GM19397 (cell line): Measurements from ENCODE around the gene CUL4B.
"Not testable (repeated sequence)": the region's sequence is repeated elsewhere in the genome, so short reads cannot be mapped to it uniquely, and the experiment has no call there.

Source experiments
- ATAC-seq: cut with Tn5 transposase; IDR thresholded peaks from one replicate; pipeline ENCODE4 v1.9.1; 2021; ENCODE audit warnings: mild to moderate bottlenecking, moderate library complexity; ENCODE audit not compliant: unreplicated experiment

The CUL4B gene

DNA sequence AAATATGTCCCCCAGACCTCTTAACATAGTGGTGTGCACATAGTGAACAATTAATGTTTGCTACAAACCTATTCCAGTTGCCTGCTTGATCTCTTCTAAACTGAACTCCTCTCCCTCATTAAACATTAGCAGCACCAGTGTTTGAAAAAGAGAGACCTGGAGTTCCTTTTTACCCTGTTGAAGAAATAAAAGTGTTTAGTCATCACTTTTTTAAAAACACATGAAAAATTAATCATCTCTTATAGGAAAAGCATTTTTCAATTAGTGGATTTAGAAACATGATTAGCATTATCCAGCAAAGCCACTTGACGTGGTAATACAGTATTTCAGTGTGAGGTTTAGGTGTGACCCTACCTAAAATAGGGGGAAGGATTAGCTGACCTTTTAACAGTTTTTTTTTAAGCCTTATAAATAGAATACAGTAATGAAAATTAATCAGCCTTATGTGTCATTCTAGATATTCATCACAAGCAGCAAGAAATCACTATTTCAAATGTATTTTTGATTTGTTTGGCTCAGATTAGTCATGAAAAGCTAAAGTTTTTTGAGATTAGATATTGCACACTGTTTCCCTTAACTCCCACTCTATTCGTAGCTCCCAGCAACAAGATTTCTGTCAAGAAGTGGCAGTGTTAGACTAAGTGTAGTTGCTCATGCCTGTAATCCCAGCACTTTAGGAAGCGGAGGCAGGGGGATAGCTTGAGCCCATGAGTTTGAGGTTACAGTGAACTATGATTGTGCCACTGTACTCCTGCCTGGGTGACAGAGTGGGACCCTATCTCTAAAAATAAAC lies 26.2 kb downstream of the CUL4B start:
- ATAC-seq = no peak

DNA sequence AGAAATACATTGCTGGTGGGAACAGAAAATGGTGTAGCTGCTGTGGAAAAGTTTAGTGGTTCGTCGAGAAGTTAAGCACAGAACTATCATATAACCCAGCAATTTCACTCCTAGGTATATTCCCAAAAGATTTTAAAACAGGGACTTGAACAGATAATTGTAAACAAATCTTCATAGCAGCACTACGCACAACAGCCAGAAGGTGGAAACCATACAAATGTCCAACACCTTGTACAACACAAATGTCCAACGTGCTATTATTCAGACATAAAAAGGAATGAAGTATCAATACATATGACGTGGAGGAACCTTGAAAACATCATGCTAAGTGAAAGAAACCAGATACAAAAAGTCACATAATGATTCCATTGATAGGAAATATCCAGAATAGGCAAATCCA lies 37.9 kb downstream of the CUL4B start:
- ATAC-seq = no peak

DNA sequence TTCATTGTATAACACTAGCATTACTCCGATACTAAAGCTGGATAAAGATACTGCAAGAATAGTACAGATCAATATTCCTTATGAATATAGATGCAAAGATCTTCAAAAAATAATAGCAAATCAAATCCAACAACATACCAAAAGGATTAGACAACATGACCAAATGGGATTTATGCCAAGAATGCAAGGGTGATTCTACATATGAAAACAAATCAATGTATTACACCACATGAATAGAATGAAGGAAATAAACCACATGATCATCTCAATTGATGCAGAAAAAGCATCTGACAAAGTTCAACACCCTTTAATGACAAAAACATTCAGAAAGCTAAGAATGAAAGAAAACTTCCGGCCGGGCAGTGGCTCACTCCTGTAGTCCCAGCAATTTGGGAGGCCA lies 42.8 kb downstream of the CUL4B start:
- no peak for ATAC-seq

DNA sequence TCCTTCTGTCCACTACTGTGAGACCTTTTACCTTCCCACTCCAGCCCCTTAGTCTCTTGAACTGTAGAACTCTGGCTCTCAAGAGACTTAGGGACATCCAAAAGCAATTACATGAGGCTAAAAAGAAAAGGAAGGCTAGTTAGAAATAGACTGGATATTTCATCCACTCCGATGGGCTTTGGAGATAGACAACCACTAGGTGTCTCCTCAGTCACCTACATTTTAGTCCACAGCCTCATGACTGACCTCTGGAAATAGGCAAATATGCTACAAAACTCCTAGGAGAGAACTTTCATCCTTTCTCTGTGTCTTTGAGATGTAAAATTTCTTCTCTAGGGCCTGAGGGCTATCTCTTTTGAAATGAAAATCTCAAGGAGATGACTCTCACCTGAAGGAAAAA lies 46.5 kb downstream of the CUL4B start:
- ATAC-seq = no peak

DNA sequence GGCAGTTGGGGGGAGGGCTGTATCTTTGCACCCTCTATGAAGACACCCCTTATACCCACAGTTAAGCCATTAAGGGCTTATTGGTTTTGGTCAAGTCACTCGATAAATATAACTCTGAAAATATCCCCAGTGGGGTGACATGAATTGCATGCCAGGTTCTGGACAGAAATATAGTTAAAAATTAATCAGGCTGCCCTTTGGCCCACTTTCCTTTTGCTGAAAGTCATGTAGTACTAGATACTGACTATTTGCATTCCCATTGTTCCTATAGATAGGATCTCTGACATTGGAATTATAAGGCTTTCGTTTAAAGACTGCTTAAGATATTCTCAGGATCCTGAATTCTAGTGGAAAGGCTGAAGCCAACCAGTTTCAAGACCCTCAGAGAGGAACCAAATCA lies 48.1 kb downstream of the CUL4B start:
- no peak for ATAC-seq

DNA sequence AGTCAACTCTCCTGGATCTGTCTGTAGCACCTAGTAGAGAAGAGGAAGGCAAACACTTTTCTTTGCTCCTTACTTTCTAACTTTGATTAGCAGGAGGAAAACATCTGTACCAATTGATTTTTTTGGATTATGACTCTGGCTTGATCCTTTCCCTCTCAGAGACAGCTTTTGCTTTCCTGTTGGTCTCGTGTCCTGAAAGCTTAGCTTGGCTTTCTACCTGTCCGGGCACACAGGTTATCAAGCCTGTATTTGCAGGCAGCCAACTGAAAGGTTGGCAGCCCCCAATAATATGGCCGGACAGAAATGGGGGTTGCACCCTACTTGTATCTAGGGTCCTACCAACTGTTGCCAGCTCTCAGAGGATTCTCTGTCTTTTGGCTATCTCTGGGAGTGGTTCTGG lies 48.5 kb downstream of the CUL4B start:
- ATAC-seq = no peak

DNA sequence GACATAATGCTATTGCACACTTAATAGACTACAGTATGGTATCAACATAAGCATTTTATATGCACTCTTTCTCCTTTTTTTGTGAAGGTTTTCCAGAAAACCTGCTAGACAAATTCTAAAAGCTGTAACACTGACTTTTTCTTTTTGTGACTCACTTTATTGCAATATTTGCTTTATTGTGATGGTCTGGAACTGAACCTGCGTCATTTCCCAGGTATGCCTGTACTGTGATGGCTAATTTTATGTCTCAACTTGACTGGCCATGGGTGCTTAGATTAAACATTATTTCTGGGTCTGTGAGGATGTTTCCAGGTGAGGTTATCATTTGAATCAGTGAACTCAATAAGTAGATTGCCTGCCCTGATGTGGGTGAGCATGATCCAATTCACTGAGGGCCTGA lies 56.2 kb downstream of the CUL4B start:
- ATAC-seq = no peak

DNA sequence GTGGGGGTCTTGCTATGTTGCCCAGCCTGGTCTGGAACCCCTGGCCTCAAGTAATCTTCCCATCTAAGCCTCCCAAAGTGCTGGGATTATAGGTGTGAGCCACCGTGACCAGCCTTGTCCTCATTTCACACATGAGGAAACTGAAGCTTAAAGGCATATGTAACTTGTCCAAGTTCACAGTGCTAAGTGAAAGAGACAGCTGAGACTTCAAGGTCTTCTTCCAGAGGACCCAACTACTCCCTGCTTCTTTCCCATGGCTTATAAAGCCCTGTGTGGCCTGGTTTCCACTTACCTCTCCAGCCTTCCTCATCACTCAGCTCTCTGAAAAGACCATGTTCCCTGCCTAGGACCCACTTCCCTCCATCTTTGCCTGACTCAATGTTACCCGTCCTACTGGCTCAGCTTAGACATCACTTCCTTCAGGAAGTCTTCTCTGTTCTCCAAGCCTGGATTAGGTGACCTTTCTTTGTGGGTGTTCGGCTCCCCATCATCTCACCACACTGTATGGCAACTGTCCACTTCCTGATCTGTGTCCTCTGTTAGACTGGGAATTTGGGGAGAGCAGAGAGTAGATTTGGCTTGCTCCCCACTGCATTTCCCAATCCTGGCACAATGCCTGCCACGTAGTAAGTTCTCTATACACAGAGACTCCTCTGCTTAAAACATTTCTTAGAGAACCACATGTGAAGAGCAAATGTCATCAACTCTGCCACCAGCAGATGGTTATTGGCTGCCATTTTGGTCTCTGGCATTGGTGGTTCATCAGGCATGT lies 61.3 kb downstream of the CUL4B start:
- ATAC-seq = no peak

DNA sequence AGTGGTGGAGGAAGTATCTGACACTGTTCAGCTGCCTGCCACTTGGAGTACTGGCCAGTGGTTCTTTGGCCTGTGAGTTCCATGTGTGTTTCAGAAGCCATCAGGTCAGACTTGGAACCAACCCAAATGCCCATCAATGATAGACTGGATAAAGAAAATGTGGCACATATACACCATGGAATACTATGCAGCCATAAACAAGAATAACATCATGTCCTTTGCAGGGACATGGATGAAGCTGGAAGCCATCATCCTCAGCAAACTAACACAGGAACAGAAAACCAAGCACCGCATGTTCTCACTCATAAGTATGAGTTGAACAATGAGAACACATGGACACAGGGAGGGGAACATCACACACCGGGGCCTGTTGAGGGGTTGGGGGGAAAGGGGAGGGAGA lies 70.6 kb downstream of the CUL4B start:
- not testable (repeated sequence) for ATAC-seq

DNA sequence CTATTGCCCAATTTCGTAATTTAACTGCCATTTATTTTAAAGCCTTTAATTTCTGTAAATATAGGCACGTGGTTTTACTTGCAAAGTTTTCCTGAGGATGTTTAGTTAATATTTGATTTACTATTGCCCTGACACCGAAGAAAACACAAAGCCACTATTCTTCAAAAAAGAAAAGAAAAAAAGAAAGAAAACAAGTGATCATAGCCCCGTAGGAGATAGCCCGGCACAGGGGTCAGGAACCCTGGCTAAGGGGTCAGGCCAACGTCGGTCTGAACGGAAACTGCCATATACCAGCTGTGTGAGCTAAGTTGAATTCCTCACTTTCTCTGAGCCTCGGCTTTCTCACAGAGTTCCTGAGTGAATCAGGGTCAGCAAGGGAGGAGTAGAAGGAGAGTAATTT lies 74.0 kb downstream of the CUL4B start:
- ATAC-seq = no peak

DNA sequence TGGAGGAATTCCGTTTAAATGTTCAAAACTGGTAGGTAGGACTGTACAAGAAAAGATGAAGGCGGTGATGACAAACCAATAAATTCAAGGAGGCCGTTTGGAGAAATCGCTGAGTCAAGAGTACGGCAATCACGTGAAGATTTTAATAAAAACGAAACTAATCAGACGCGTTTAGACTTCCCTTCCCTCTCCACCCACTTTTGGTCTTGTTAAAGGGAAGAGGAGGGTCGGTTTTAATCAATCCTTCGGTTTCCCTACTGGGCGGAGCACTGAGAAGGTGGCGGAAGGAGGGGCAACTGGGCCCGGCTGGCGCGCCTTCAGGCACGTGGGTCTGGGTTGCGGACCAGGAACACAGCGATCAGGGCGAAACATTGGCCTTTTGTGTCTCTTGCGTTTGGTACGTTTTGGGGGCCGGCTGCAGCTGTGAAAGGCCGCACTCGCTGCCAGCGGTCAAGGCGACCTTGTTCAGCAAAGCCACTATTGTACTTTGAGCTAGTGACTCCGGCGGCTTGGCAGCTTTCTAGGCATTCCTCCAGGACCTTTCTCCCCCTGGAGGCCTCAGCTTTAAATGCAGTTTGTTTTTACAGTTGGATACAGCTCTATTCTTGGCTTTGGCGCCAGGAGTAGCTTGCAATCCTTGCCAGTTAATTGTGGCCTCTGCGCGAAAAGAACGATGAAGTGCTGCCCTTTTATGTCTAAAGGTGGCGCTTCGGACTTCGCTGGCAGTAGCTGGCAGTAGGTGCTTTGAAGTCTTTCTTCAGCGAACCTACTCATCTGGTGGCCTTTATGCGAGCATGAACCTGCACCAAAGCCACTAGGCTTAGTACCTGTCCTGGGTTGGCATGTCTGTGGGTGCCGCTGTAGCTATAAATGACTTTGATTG lies 74.9 kb downstream of the CUL4B start:
- peak; percentile 78 for ATAC-seq

DNA sequence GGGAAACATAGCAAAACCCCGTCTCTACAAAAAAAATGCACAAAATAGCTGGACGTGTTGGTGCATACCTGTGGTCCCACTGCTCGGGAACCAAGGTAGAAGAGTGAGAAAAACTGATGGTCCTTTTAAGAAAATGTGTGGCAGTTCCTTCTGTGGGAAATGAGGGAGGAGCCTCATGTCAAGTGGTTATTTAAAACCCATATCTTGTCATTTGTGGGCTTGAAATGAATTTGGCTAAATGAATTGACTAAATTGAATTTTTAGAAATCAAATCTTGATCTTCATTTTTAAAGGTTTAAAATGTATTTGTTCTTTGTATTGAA lies 75.5 kb downstream of the CUL4B start:
- ATAC-seq = no peak

DNA sequence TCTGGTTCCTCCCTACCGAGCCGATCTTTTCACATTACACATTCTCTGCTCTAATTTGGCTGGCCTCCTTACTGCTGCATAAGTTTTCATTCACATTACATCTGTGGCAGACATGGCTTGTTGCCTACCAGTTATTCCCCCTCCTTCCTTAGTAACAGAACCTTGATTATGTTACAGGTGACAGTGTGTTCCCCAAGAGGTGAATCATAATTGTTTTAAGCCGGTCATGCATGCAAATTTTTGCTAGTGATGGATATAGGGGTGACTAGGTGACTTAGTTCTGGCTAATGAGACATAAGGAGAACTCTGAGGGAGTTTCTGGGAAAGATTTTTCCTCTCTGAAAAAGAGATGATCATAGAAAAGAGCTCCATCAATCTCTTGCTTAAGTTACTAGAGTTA lies 83.3 kb downstream of the CUL4B start:
- ATAC-seq = no peak

DNA sequence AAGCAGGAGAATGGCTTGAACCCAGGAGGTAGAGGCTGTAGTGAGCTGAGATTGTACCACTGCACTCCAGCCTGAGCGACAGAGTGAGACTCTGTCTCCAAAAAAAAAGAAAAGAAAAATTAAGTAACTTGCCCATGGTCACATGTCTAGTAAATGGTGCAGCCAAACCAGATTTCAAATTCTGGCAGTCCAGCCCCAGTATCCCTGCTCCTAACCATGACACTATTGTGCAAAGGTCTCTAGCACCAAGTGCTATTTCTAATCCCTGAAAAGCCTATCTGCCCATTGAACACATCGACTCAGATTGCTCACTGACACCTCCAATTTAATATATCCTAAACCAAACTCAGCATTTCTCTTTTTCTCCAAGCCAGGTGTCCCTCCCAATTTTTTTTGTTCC lies 84.0 kb downstream of the CUL4B start:
- ATAC-seq = no peak

DNA sequence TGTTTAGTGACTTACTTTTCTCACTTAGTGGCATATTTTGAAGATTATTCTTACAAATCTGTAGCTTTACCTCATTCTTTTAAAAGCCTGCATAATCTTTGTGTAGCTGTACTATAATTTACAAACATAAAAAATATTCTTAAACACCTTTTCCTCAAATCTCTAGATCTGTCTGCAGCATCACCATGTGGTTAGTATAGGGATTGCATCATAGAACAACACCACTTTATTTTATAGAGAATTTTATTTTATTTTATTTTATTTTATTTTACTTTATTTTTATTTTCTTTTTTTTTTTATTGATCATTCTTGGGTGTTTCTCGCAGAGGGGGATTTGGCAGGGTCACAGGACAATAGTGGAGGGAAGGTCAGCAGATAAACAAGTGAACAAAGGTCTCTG lies 85.3 kb downstream of the CUL4B start:
- not testable (repeated sequence) for ATAC-seq
